Adrenal gland (tissue), 5 donors: Measurements from ENCODE around the gene HVCN1.

Experiments
- POLR2A ChIP-seq, 2 donors: fragments of 450-650 bp; IDR thresholded peaks; one replicate each; pipeline ENCODE4 v1.6.1; 2017; ENCODE audit warnings: antibody characterized with exemption in 2 of 2, mild to moderate bottlenecking in 2 of 2, moderate library complexity in 1 of 2
- TF ChIP-seq, protein P1 (sequence below), 6 experiments: fragments of 450-650 bp in 4 of 6; fragments of 200-600 bp in 2 of 6; sonication (generic) in 1 of 6; IDR thresholded peaks; 1 replicate in 5 of 6; 2 replicates in 1 of 6; pipeline versions ENCODE4 v1.5.1 to v1.8.0; 2016 to 2021; ENCODE audit warnings: antibody characterized with exemption in 6 of 6, mild to moderate bottlenecking in 2 of 6, moderate library complexity in 1 of 6
- donor health status: DM: no; HTN: no; CAD: no.

DNA sequence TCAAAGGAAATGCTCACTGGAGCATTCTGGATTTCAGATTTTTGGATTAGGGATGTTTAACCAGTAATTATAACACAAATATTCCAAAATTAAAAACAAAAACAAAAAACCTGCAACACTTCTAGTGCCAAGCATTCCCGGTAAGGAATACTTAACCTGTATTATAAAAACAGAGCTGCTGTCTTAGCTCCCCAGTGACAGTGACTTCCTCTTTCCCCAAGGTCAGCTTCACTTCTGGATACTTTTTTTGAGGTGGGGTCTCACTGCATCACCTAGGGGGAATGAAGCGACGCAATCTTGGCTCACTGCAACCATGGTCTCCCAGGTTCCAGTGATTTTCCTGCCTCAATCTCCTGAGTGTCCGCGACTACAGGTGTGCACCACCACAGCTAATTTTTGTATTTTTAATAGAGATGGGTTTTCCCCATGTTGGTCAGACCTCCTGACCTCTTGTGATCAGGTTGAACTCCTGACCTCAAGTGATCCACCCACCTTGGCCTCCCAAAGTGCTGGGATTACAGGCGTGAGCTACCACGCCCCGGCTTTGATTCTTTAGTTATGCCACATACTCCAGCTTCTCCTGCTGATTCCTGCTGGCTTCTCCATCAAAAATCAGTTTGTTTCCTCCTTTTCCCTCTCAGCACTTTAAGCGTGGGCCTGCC is 37.9 kb upstream of the HVCN1 start:
- no peak for TF ChIP-seq POLR2A (IDR thresholded peaks at IDR 0.05)
- TF ChIP-seq, protein P1, sequence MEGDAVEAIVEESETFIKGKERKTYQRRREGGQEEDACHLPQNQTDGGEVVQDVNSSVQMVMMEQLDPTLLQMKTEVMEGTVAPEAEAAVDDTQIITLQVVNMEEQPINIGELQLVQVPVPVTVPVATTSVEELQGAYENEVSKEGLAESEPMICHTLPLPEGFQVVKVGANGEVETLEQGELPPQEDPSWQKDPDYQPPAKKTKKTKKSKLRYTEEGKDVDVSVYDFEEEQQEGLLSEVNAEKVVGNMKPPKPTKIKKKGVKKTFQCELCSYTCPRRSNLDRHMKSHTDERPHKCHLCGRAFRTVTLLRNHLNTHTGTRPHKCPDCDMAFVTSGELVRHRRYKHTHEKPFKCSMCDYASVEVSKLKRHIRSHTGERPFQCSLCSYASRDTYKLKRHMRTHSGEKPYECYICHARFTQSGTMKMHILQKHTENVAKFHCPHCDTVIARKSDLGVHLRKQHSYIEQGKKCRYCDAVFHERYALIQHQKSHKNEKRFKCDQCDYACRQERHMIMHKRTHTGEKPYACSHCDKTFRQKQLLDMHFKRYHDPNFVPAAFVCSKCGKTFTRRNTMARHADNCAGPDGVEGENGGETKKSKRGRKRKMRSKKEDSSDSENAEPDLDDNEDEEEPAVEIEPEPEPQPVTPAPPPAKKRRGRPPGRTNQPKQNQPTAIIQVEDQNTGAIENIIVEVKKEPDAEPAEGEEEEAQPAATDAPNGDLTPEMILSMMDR (IDR thresholded peaks at IDR 0.05): no peak
